ENCODE results near the gene SFT2D2.

SFT2D2 gene

GRCh38 chr1:168213349-168213748, 12.5 kb upstream of the SFT2D2 start:
- TF ChIP-seq CTCF (IDR thresholded peaks at IDR 0.05; ENCODE audit: low read depth, low read length), result no peak
- no peak overlapping the region for H3K4me3 ChIP-seq (ENCODE audit: low read depth, low read length)

- H3K4me3 ChIP-seq (ENCODE audit: low read depth, low read length), result no peak overlapping the region
- no peak for TF ChIP-seq CTCF (IDR thresholded peaks at IDR 0.05; ENCODE audit: low read depth, low read length)
Observed at GRCh38 chr1:168216171-168216570, 9.6 kb upstream of the SFT2D2 start.

GRCh38 chr1:168217664-168218063, 8.1 kb upstream of the SFT2D2 start:
- no peak for TF ChIP-seq CTCF (IDR thresholded peaks at IDR 0.05; ENCODE audit: low read depth, low read length)

GRCh38 chr1:168218658-168219057, 7.1 kb upstream of the SFT2D2 start:
- H3K4me3 ChIP-seq (ENCODE audit: low read depth, low read length), result no peak overlapping the region
- no peak for TF ChIP-seq CTCF (IDR thresholded peaks at IDR 0.05; ENCODE audit: low read depth, low read length)

More at GRCh38 chr1:168217664-168218063, 8.1 kb upstream of the SFT2D2 start:
- H3K4me3 ChIP-seq (ENCODE audit: low read depth, low read length), result no peak overlapping the region

- no peak for TF ChIP-seq CTCF (IDR thresholded peaks at IDR 0.05; ENCODE audit: low read depth, low read length)
Observed at GRCh38 chr1:168220470-168220871, 5.3 kb upstream of the SFT2D2 start.

GRCh38 chr1:168221275-168221674, 4.5 kb upstream of the SFT2D2 start:
- TF ChIP-seq CTCF (IDR thresholded peaks at IDR 0.05; ENCODE audit: low read depth, low read length), result no peak
- H3K4me3 ChIP-seq (ENCODE audit: low read depth, low read length), result no peak overlapping the region

More at GRCh38 chr1:168220470-168220871, 5.3 kb upstream of the SFT2D2 start:
- H3K4me3 ChIP-seq (ENCODE audit: low read depth, low read length), result no peak overlapping the region

- TF ChIP-seq CTCF (IDR thresholded peaks at IDR 0.05; ENCODE audit: low read depth, low read length), result no peak
- H3K4me3 ChIP-seq (ENCODE audit: low read depth, low read length), result no peak overlapping the region
Observed at GRCh38 chr1:168223261-168223660, 2.5 kb upstream of the SFT2D2 start.
